HG02973 (cell line): ENCODE results near the gene TCF19.

Experiments
- ATAC-seq: cut with Tn5 transposase; IDR thresholded peaks from one replicate; pipeline ENCODE4 v1.9.1; 2021; ENCODE audit warnings: moderate library complexity; ENCODE audit not compliant: unreplicated experiment

TCF19 gene

GRCh38 chr6:31126396-31127175 lies 31.8 kb upstream of the TCF19 start:
- ATAC-seq, result no peak

GRCh38 chr6:31128093-31128676 lies 30.2 kb upstream of the TCF19 start:
- no peak for ATAC-seq

- ATAC-seq, result no peak
These were observed 29.3 kb upstream of the TCF19 start for GRCh38 chr6:31129130-31129529.

- ATAC-seq, result no peak
These were observed 27.6 kb upstream of the TCF19 start for GRCh38 chr6:31130751-31131150.

GRCh38 chr6:31131595-31131994 lies 26.8 kb upstream of the TCF19 start:
- ATAC-seq, result no peak

- no peak for ATAC-seq
These were observed 25.6 kb upstream of the TCF19 start for GRCh38 chr6:31132806-31133205.

- no peak for ATAC-seq
These were observed 22.7 kb upstream of the TCF19 start for GRCh38 chr6:31135710-31136109.

- ATAC-seq, result no peak
These were observed 19.4 kb upstream of the TCF19 start, which contains the start of gene PSORS1C2 for GRCh38 chr6:31138982-31139381. Gene PSORS1C2 (minus strand): TSS chr6:31139066. CDS start chr6:31139026, 40 bp downstream.

GRCh38 chr6:31139599-31139998 lies 18.8 kb upstream of the TCF19 start:
- no peak for ATAC-seq

GRCh38 chr6:31140643-31141042 lies 17.7 kb upstream of the TCF19 start:
- ATAC-seq, result no peak

GRCh38 chr6:31142361-31142761 lies 16.0 kb upstream of the TCF19 start:
- ATAC-seq, result no peak

- ATAC-seq, result no peak
These were observed 15.2 kb upstream of the TCF19 start for GRCh38 chr6:31143148-31143547.

- ATAC-seq, result no peak
These were observed 14.0 kb upstream of the TCF19 start for GRCh38 chr6:31144296-31144969.

GRCh38 chr6:31144970-31145340 lies 13.4 kb upstream of the TCF19 start:
- ATAC-seq, result no peak

GRCh38 chr6:31145386-31145785 lies 13.0 kb upstream of the TCF19 start:
- no peak for ATAC-seq

GRCh38 chr6:31149827-31150447 lies 8.5 kb upstream of the TCF19 start:
- ATAC-seq, result no peak

GRCh38 chr6:31152781-31153180 lies 5.6 kb upstream of the TCF19 start:
- ATAC-seq, result no peak

- no peak for ATAC-seq
These were observed 4.0 kb upstream of the TCF19 start for GRCh38 chr6:31154436-31154835.

GRCh38 chr6:31156641-31157040 lies 1.7 kb upstream of the TCF19 start:
- ATAC-seq, result no peak

GRCh38 chr6:31157513-31158139 lies 763 bp upstream of the TCF19 start, which contains the start of gene CCHCR1:
Gene CCHCR1 (minus strand): TSS chr6:31157802. CDS start chr6:31157600, 202 bp downstream.
- ATAC-seq, result no peak
